Activated T-cell treated with anti-CD3 and anti-CD28 coated beads, Interleukin-2, amount 50 U/mL, for 1 hour (primary cell): ENCODE results near the gene TRRAP.

Source experiments
- DNase-seq: peaks from one replicate; pipeline ENCODE4 v3.0.0-alpha.2; 2020

Gene TRRAP

DNA sequence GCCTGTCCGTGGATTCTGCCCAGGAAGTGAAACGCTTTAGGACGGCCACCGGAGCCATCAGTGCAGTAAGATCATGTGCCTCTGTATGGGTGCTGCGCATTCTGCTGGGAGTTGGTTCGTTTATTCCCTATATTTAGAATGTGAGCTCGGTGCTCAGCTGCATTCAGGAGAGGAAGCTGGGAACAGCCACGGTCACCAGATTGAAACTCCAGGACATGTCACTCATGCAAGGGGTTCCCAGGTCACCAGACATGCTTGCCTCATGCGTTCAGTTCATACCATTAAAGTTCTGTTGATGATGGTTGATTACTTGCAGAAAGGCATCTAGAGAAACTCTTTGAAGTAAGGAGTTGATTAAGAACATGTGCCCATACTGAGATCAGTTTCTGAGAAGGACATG lies 78.1 kb downstream of the TRRAP start:
- DNase-seq: no peak

DNA sequence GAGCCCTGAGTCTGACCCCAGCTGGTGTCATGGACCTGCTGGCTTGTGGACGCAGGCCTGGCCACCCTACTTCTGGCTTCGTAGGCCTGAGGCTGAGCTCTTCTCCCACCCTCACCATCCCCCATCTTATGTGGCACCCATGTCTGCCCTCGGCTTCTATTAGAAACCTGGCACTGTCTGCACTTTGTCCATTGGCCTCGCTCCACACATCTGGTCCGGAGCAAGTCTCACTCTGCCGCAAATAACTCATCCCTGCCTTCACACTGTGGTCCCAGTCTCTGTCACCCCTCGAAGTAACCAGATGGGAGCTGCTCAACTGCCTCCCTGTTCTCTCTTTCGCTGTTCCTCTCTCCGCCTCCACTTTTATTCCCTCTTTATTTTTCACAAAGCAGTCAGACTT lies 78.6 kb downstream of the TRRAP start:
- DNase-seq: no peak

DNA sequence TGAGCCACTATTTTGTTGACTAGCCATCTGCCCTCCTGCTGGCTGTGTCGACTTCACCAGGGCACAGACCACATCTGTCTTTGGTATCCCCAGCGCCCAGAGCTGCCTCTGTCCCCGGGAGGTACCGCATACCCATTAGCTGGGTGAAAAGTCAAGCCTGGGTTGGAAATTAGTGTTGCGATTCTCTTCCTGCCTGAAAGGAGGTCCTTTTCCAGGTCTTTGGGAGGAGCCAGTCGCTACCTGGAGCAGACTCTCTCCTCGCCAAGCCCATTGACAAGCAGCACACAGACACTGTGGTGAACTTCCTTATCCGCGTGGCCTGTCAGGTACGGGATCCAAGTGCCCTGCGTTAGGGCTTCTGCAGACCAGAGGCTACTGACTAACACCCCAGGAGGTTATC lies 79.4 kb downstream of the TRRAP start:
- DNase-seq: no peak

DNA sequence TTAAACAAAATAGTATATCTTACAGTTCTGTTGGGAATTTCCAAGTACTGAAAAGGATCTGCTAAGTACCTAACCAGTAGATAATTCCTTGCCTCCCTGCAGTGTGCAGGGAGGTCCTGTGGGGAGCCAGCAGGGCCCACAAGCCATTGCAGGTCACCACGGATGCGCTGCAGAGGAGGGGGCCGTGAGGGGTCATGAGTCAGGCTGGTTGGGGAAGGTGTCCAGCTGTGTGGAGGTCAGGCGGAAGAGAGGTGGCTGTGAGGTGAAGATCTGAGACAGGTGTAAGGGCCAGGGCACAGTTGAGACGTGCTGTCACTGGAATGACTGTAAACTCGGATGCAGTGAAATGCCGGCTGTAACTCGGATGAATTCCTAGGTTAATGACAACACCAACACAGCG lies 80.6 kb downstream of the TRRAP start:
- DNase-seq: no peak

DNA sequence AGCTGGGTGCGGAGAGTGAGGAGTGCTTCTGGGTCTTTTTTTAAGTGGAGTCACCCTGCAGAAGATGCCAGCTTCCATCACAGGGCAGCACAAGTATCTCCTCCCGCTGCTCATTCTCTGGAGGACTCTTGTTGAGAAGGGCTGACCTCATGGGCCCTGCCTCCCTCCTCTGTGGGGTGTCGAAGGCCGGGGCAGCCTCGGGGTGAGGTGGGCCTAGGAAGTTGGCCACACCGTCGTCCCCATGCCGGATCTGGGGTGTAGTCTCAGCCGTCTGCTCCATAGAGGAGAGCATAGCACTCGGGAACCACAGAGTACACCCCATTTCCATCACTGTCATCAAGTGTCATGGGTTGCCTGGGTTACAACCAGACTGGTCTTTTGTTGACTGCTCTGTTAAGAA lies 85.0 kb downstream of the TRRAP start:
- DNase-seq: no peak

DNA sequence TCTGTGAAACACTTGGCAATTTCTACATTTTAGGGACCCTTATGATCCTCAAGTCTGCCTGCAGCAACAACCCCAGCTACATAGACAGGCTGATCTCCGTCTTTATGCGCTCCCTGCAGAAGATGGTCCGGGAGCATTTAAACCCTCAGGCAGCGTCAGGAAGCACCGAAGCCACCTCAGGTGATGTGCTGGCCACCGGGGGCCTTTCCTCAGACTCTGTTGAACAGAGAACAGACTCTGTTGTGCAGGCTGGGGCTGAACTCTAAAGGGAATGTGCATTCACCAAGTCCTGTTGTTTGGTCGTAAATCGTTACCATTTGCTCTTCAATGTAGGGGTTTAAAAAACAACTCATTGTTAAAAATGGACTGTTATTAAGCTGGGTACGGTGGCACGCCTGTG lies 86.3 kb downstream of the TRRAP start:
- no peak for DNase-seq

DNA sequence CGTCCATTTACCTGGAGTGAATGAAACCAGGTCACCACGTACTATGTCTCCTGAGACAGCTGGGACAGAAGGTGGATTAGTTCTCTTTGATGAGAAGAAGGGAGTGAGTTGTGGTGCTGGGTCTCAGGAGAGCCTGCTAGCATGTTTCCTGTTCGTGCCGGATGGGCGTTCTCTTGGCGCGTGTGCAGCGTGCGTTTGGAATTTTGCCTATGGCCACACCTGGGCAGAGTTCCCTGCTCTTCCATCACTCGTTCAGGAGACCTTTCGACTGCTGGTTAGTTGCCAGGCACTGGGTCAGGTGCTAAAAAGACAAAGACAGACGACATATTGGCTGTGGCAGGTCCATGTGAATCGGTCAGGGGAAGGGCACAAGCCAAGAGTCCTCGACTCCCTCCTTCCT lies 90.3 kb downstream of the TRRAP start:
- no peak for DNase-seq

DNA sequence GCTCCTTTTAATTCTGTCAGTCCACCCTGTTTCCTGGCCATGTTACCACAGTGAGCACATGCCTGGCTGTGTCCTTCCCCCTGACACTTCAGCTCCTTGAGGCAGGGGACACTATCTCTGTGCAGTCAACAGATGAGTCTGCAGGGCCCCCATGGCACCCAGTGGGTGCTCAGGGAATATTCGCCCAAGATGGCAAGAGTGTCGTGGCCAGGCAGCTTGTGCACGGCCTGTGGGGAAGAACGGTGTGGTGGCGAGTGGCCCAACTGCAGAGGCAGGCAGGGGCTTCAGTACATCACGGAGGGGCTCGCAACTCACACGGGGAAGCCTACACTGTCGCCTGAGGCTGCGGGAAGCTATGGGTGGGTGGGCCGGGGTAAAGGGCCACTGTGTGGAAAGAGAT lies 91.1 kb downstream of the TRRAP start:
- DNase-seq: no peak

DNA sequence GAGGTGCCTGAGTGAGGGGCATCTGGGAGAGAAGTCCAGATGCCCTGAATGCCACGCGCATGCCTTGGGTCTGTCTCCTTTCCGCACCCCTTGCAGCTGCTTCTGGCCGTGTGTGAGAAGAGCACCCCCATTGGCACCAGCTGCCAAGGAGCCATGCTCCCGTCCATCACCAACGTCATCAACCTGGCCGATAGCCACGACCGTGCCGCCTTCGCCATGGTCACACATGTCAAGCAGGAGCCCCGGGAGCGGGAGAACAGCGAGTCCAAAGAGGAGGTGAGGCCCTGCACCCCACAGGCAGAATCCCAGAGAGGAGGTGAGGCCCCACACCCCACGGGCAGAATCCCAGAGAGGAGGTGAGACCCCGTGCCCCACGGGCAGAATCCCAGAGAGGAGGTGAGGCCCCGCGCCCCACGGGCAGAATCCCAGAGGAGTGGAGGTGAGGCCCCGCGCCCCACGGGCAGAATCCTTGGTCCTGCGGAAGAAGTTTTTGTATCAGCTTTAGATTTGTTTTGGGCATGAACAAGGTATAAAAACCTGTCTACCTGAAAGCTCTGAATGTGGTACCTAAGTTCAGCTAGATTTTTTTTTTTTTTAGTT lies 91.8 kb downstream of the TRRAP start:
- no peak for DNase-seq

DNA sequence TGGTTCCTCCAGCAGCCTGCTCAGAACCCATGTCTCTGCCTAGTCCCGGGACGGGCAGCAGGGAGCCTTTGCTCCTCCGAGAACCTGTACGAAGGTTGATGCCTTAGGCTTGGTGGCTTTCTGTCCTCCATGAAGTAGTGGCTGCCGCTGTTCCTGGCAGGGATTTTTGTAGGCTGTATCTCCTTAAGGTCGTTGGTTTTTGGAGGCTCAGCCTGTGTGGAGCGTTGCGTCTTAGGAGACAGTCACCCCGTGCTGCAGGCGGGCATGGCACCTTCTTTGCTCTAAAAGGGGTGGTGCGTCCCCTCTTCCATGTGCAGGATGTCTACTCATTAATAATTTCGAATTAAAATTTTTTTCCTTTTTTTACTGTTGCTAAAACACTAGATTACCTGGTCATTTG lies 92.5 kb downstream of the TRRAP start:
- no peak for DNase-seq

DNA sequence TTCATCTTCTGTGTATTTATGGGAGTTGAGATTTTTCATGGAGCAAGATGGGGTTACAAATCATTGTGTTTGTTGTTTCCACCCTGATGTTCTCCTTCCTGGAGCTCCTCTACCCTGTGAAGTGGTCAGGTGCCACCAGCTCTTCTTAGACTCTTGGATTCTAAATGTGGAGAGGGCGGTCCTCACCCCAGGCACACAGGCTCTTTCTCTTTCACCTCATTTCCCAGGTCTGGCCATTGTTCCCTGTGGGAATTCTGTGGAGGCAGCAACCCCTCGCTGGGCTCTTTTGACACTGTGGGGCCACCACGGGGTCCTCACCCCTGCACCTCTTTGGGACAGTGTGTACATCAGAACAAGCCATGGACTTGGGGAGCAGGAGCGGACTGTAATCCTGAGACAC lies 95.9 kb downstream of the TRRAP start:
- no peak for DNase-seq

DNA sequence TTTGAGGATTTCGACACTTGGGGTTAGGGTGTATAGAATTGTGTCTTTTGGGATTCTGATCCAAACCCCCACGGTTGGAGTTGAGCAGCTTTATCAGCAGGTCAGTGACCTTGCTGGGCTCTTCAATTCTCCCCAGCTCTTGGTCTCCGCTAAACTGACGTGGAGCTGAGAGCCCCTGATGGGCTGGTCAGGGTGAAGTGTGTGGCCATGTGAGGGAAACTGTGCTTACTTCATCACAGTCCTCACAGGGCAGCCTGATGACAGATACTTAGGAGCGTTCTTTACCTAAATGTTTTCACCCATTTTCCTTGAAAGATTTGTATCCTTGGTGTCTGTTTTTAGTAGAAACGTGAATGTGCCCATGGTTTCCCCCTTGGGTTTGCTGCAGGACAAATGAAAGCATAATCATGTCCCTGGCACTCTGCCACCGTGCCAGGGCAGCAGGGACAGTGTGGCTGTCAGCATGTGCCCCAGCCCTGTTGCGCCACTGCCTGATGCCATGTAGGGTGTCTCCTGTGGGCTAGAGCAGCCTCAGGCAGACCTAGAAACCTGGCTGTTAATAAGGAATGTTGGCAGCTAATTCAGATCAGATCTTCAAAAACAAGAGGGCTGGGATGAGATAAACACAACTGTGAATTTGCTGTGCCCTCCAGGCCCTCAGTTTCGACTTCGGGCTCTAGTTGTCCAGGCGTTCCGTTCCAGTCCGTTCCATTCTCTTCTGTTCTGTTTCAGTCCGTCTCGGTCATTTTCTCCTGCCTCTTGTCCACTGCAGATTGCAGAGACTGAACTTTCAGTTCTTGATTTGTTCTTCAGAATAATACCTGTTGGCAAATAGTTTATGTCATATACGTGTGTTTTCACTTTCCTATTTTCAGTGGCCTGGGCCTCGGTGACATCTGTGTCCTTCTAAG lies 96.8 kb downstream of the TRRAP start:
- no peak for DNase-seq

DNA sequence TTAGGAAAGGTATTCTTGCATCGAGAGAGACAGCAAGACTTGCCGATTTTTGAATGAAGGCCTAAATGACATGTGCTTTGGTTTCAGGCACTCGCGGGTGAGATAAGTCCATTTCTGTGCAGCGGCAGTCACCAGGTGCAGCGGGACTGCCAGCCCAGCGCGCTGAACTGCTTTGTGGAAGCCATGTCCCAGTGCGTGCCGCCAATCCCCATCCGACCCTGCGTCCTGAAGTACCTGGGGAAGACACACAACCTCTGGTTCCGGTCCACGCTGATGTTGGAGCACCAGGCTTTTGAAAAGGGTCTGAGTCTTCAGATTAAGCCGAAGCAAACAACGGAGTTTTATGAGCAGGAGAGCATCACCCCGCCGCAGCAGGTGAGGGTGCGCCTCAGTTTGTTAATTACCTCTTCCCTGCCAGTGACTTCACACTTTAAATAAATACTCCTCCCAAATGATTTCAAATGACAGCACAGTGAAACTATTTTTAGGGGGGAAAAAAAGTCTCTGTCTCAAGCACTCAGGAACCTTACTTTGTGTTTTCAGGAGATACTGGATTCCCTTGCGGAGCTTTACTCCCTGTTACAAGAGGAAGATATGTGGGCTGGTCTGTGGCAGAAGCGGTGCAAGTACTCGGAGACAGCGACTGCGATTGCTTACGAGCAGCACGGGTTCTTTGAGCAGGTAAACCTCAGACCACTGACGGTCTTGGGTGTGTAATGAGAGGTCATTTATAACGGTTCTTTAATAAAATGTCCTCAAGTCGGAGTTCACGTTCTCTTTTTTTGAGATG lies 98.3 kb downstream of the TRRAP start:
- DNase-seq: no peak

DNA sequence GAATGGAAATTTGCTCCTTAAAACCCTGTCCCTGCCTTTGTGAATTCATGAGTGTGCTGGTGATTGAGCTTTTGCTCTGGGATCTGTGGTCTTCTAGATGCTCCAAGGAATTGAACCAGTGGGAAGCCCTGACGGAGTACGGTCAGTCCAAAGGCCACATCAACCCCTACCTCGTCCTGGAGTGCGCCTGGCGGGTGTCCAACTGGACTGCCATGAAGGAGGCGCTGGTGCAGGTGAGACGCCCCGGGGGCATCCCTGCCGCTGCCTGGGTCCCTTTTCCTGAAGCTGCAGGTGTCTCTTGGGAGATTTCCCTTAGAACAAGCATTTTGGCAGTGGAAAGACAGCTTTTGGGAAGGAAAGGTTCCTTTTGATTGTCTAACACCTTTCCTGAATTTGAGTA lies 100.3 kb downstream of the TRRAP start:
- no peak for DNase-seq

DNA sequence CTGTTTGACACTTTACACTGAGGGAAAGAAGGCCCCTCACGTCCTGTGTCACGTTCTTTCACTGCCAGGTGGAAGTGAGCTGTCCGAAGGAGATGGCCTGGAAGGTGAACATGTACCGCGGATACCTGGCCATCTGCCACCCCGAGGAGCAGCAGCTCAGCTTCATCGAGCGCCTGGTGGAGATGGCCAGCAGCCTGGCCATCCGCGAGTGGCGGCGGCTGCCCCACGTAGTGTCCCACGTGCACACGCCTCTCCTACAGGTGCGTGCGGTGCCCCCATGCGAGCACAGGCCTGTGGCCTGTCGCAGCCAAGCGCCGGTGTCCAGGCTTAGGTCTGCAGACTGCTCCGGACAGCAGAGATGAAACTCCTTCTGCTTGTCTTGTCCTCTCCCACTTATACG lies 103.4 kb downstream of the TRRAP start:
- DNase-seq: no peak

DNA sequence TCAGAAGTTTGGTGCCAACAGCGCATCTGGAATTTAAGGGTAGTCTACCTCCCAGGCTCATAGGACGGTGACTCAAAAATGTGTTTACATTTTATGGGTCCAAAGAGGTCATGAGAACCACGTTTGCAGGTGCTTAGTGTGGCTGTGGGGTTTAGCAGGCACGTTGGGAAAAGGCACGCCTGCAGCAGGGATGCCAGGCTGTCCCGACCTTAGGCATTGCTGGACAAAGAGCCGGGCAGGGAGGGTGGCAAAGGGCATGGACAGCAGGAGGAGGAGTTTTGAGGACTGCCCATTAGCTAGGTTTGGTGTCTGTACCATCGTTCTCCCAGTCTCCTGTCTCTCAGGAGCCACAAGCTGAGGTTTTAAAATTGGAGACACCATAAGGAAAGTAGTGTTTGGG lies 104.4 kb downstream of the TRRAP start:
- no peak for DNase-seq

DNA sequence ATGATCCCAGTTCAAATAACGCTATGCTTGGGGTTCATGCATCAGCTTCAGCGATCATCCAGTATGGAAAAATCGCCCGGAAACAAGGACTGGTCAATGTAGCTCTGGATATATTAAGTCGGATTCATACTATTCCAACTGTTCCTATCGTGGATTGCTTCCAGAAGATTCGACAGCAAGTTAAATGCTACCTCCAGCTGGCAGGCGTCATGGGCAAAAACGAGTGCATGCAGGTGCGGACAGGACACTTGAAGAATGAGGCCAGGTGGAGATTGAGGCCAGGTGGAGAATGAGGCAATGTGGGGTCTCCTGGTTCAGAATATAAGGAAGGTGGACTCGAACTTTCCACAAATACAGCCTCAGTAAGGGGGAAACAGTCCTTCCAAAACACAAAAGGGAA lies 105.8 kb downstream of the TRRAP start:
- DNase-seq: no peak

DNA sequence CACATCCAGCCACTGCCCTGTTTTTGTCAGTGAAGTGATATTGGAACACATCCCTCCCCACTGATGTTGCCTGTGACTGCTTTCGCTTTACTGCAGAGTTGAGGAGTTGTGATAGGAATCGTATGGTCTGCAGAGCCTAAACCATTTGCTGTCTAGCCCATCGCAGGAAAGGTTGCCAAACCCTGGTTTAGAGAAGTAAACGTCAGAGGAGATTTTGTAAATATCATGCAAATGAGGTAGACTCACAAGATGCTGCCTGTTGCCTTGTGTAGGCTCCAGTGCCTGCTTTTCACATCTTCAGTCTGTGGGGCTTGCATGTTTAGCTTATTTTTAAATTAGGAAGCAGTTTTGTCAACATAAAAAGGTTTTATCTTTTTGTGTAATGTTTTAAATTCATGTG lies 107.1 kb downstream of the TRRAP start:
- no peak for DNase-seq

DNA sequence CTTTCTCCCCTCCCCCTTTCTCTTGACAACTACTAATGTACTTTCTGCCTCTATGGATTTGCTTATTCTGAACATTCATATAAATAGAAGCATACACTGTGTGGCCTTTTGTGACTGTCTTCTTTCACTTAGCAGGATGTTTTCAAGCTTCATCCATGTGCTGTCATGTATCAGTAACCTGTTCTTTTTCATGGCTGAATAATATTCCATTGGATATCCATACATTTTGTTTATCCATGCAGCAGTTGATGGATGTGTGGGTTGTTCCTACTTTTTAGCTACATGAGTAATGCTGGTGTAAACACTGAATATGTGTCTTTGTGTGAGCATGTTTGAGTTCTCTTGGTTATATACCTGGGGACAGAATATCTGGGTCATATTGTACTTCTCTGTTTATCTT lies 107.6 kb downstream of the TRRAP start:
- DNase-seq: no peak

DNA sequence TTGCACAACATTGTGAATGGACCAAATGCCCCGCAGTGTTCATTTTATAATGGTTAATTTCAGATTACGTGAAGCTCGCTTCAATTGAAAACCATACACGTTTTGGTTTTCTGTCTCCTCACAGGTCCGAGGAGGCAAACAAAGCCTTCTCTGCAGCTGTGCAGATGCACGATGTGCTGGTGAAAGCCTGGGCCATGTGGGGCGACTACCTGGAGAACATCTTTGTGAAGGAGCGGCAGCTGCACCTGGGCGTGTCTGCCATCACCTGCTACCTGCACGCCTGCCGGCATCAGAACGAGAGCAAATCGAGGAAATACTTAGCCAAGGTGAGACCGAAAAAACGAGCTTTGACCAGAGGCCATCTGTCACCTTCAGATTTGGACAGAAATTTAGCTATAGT lies 110.3 kb downstream of the TRRAP start:
- no peak for DNase-seq

DNA sequence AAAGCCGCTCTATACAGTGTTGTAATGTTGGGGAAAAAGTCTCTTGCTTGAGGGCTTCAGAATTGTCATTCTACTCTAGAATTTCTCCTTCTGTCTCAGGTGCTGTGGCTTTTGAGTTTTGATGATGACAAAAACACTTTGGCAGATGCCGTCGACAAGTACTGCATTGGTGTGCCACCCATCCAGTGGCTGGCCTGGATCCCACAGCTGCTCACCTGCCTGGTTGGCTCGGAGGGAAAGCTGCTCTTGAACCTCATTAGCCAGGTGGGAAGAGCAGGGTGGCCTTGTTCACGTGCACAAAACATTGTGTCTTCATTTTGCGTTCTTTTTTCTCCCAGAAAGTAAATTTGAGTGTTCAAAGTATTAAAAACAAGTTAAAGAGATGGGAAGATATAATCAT lies 112.0 kb downstream of the TRRAP start:
- no peak for DNase-seq

DNA sequence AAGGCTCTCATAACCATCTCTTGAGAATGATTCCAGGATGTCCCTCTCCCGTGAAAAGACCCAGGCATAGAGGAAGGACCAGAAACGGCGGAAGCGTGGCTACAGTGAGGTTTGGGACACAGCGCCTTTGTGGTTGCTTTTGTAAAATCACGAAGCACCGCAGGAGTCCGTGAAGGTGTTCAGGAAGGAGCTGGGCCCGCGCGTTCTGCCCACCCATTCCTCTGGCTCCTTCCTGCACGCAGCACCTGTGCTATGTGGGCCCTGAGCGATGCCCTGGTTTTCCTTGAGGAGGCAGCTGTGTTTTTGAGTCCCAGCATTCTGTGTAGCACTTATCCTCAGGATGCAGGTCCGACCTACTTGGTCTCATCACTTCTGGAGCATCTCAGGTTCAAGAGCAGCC lies 112.8 kb downstream of the TRRAP start:
- no peak for DNase-seq

DNA sequence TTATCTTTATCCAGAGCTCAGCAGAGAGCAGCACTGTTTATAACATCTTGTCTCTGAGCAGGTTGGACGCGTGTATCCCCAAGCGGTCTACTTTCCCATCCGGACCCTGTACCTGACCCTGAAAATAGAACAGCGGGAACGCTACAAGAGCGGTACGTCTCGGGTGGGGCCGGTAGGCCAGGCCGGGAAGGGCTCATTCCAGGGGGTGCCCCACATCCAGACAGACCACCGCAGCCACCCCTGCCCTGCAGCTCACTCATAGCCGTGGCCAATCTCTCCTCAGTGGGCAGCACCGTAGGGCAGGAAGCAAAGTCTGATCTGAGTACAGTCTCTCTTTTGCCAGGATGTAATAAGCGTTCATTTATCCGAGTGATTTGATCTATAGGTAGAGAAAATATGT lies 113.7 kb downstream of the TRRAP start:
- DNase-seq: no peak
